Cardiac septum (tissue), 1 donor: ENCODE data around the gene TGFBR2. TPM values are rescaled to one million over a fixed set of nuclear protein-coding genes. Genes with fewer than 3 reads are reported as not detected.

Source experiments
- DNase-seq: peaks from one replicate; pipeline ENCODE4 v3.0.0-alpha.2; 2020; ENCODE audit warnings: low spot score
- intact Hi-C: fragments of 100-400 bp; cut with DNase I; formaldehyde crosslinking; loops from one replicate; pipeline ENCODE4 v1.14.0; 2022
- total RNA-seq: library from RNA; stranded (reverse); fragmentation: NEBNext Ultra II Directional; extraction: Animal tissue kit (Norgen Biotek cat#: 25700); gene quantifications from one replicate; pipeline ENCODE4 v1.2.1, GENCODE V29; 2021
- donor health status: DM: no; HTN: no; CAD: no.

TGFBR2 gene
- total RNA-seq, 1 donor from 2014 or later: 66.7 TPM

DNA sequence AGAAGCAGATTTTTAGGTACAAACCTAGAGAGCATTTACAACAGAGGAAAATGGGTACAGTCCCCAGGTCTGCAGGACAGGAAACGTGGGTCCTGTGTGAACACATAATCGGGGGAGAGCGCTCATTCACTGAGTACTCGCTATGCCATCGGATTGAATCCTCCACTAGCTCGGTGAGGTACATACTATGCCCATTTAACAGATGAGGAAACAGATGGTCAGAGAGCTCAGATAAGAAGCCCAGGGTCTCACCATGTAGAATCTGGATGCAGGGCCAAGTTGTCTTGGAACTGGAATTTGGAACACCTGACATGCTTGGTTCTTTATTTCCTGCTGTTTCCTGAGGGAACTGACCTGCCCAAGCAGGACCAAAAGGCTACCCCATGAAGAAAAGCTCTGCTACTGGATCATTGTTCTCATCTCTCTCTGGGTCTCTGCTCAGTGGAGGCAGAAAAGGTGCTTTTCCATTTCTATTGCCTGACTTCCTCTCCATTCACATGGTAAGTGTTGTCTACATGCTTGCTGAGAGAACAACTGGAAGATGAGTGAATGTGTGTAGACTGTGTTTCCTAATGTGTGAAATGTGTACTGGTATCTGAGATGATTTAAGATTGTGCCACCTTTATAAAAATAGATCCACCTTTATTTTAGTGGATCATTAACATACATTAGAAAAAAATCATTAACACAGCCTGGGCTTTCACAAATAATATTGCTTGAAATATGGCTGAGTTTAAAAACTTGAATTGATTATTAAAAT is 89.1 kb downstream of the TGFBR2 start:
- DNase-seq: no peak
- intact Hi-C loops: loop anchor here (5.0 kb wide), 1 partner anchor 653 kb away; no protein-coding TSS in a partner anchor

DNA sequence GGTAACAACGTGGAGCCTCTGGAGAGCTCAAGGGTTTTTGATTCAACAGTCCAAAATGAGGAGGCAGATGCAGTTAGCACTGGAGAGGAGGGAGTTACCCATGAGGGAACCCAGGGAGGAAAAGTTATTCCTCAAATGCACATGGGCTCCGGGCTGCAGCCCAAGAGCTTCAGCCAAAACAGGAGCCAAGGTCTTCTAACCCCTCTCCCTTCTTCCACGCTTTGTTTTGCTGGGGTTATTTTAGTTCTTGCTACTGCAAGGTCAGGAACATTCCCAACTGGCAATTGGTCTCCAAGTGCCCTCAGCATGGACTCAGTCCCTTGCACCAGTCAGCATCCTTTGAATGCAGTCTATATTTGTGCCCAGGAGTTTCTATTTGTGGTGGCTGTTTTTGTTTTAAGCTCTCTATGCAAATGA is 90.0 kb downstream of the TGFBR2 start:
- intact Hi-C loops: loop anchor here (5.0 kb wide), 1 partner anchor 654 kb away; no protein-coding TSS in a partner anchor
- DNase-seq: no peak

DNA sequence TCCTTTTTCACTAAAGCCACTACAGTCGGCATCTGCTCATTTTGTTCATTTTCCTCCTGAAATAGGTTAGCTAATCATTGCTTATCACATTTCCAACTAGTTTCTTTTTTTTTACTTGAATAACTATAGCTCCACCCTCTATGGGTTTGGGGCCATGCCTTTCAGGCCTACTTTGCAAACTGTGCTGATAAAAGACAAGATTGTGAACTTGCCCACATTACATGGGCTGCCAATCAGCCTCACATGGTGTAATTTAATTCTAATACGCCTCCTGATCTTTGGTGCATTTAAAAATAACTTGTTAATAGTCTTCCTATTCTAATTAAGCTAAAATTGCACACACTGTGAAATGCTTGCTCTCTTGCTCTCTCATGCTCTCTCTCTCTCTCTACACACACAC is 90.5 kb downstream of the TGFBR2 start:
- no peak for DNase-seq
- intact Hi-C loops: loop anchor here (5.0 kb wide), 1 partner anchor 655 kb away; no protein-coding TSS in a partner anchor

DNA sequence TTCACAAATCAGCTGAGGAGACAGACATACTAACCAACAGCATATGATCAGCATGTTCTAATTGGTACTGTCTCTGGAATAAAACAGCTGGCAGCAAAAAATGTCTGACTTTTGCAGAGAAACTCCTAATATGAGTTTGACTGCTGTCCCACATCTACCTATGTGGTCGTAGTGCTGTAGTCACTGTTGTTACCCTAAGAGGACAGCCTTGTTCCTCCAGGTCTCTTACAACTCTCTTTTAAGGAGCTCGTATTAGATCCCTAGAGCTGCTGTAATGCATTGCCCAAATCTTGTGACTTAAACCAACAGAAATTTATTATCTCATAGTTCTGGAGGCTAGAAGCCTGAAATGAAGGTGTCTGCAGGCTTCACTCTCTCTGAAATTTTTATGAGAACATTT is 92.1 kb downstream of the TGFBR2 start:
- intact Hi-C loops: loop anchor here (5.0 kb wide), 1 partner anchor 656 kb away; no protein-coding TSS in a partner anchor
- no peak for DNase-seq

DNA sequence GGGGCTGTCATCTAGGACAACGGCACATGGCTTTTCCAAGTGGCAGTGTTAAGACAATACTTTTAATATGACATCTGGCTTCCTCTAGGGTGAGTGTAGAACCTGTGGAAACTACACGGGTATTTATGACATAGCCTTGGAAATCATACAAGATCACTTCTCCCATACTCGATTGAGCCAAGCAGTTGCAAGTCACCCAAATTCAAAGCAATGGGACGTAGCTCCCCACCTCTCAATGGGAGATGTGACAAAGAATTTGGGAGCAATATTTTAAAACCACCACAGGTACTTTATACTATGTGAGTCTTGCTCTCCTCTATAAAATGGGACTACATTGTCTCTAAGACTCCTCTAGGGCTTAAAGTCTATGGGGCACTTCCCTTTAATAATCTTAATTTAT is 93.5 kb downstream of the TGFBR2 start:
- DNase-seq: no peak

DNA sequence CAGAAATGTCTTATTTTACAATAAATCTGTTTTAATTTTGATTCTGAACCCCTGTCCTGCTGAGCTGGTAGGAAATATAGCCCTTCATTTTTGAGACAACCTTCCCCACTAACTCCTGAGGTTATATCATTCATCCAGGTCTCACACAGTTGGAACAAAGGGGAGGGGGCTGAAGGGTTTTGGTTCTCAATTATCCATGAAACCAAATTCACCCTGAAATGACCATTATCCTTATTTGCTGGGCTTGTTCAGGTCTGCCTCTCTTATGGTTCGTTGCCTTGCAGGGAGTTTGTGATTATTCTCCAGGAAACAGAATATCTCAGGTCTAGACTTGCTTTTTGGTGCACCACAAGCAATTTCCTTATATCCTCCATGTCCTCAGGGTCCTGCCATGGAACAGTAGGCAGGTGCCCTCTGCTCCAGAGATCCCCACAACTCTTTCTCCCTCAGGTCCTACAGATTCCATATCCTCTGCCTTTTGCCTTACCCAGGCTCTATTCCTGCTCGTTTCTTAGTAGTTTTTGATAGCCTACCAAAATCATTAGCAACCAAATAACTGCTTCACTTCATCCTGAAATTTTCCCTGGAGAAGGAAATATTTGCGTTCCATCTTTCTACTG is 94.4 kb downstream of the TGFBR2 start:
- DNase-seq: no peak
- intact Hi-C loops: no loop called here

More for the DNA sequence above, 93.5 kb downstream of the TGFBR2 start:
- intact Hi-C loops: loop anchor here (5.0 kb wide), 1 partner anchor 658 kb away; no protein-coding TSS in a partner anchor

DNA sequence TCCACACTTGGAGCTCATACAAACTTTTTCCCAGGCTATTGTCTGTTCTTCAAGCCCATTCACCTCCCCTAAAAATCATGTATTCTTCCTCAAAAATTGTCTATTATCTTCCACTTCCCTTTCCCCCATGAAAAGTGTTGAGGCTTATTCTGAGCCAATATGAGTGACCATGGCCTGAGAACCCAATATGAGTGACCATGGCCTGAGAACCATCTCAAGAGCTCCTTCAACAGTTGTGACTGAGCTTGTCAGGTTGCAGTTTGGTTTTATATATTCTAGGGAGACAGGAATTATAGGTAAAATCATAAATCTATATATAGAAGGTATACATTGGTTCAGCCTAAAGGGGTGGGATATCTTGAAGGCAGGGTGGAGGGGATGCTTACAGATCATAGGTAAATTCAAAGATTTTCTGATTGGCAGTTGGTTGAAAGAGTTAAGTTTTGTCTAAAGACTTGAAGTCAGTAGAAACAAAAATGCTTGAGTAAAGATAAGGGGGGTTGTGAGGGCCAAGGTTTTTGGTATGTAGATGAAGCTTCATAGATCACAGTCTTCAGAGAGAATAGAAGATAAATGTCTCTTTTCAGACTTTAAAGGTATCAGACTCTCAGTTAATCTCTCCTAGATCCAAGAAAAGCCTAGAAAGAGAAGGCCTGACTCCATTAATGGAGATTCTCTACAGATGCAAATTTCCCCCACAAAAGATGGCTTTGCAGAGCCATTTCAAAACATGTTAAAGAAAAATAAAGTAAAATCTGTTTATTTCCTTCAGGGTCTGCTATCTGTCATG is 95.8 kb downstream of the TGFBR2 start:
- no peak for DNase-seq
- intact Hi-C loops: no loop called here

DNA sequence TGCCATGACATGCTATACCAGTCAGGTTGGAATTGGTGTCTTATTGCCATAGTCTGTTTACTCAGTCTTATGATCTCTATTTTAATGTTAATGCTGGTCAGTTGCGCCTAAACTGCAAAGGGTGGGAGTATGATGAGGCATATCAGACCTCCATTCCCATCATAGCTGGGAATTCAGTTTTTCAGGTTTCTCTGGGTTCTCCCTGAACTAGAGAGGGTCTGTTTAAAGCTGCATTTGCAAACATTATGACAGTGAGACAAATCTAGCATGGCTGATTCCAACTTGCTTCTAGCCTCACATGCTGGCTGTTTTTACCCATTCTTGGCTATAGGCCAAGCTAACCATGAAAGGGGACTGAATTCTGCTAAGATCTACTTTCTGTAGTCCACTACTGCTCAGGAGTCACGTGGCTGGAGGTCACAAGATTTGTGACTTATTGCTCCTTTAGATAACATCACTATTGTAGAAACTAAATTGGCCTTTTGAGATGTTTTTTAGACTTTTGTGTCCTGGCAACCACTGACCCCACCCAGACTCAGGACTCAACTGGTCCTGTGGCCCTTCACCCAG is 96.5 kb downstream of the TGFBR2 start:
- DNase-seq: no peak
- intact Hi-C loops: no loop called here

DNA sequence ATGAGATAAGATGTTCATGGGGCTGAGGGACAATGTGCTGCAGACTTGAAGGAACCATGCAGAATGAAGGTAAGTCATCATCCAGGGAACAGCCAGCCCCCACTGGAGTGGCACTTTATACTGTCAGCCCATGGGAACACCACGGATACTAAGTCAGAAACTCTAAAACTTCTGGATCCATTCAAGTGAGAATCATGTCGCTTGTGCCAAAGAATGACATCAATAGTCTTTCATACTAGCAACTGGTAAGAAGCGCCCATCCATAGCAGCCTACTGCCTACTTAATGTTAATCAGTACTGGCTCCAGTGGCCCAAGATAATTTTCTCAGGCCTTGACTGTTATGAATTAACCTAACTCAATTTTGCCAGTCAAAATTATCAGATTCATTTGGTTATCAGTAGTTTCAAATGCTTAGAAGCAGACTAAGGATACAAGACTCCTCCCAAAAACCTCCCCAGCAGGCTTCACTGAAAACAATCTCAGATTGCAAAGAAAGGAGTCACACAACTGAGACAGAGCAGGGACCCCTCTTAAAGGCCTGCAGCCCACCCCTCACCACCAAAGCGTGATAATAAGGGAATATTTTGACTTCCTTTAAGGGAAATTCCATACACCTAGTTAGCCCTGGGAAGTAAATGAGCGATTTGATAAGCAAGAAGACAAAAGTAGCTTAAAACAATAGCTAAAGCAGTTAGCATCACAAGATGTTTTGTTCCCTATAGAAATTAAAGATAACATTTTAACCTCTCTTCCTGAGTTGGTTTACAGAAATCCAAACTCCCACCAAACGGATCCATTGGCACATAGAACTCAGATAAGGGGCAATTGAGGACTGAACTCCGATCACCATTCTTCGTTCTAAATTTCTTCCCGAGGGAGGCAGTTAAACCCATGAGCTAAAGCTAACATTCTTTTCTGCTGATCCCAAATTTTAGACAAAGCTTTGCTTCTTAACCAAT is 98.8 kb downstream of the TGFBR2 start:
- DNase-seq: no peak
- intact Hi-C loops: no loop called here

DNA sequence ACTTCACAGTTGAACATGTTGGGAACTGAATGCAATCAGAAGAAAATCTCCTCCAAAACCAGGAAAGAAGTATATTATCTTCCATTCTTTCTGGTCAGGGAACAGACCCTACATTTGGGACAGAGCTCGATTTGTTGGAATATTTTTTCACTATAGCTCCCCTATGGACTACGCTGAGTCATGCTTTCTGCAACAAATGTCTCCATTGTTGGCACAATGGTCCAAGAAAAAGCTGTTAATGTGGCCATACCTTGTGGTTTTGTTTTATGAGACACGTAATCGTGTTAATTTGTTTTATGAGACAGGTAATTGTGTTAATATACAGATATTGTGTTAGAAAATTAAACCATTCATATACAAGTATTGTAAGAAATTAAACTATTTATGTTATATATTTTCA is 101.4 kb downstream of the TGFBR2 start:
- no peak for DNase-seq
- intact Hi-C loops: no loop called here

DNA sequence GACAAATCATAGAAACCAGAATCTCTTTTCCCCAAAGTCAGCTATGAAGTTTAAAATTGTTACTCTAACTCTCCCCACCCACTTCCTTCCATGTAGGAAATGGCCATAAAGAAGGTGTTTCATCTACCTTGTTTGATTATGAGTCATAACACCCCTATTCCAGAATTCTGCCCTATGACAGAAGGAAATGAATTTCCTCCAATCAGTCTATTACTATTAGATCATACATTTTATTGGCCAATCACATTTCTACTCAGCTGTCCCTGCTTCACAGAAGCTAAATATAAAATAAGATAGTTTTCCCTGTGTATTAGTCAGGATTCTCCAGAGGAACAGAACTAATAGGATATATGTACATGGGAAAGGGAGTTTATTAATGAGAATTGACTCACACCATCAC is 102.1 kb downstream of the TGFBR2 start:
- DNase-seq: no peak
- intact Hi-C loops: no loop called here

DNA sequence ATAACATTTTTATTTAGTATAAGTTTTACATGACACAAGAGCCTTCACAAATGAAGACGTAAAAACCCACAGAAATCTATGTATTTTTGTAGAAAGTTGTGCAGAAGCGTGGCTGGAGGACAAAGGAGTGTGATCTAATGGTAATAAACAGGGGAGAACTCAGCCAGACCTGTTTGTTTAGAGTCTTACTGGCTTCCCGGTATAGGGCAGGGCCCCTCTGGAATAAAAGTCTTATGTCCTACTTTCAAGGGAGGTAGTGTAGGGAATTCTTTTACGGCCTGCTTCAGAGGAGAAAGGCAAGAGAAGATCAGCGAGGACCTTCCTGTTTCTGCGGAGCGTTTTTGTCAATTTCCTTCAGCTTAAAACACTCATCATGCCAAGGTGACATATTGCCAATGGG is 103.6 kb downstream of the TGFBR2 start:
- intact Hi-C loops: no loop called here
- no peak for DNase-seq

DNA sequence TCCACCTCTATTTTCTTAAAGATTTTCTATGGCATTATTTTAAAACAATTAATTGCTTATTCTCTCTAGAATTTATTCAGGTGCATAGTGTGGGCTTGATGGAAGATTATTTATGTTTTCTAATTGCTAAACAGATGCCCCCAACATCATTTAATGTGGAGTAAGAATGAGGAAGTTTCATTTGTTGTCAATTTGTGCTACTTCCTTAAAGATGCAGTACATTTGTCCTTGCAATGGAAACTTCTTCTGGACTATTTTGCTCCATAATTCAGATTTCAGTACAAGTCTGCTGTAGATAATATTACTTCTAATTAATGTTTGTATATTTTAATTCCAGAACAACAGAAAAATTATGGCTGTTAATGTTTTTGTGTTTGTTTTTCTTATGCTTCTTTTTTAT is 104.8 kb downstream of the TGFBR2 start:
- no peak for DNase-seq
- intact Hi-C loops: no loop called here

DNA sequence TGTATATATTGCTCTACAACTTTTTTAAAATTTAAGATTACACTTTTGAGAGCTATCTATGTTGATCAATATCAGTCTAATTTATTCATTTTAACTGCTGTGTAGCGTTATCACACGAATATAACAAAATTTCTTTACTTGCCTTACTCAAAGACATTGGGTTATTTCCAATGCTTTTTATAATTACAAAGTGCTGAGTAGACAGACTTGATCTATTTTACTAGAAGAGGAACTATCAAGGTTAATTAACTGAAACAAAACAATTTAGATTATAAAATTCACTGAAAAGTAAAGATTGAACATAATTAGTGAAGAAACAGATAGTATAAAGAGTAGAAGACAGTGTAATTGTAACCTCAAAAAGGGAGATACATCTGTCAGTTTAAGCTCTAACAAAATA is 105.5 kb downstream of the TGFBR2 start:
- no peak for DNase-seq
- intact Hi-C loops: no loop called here

DNA sequence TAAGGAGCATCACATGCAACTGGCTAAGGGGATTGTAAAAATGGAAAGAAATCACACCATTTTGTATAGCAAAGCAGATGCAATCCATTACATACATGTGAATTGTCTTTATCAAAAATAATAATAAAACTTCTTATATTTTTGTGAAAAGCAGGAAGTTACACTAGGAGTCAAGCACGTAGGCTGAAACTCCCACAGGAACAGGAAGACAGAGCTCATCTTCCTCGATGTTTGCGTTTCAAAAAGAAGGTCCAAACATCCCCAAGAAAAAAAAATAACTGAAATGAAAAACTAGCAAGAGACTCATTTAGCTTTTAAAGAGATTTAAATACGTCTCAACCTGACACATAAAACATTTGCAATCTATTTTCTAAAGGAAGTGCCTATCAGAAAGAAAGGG is 106.6 kb downstream of the TGFBR2 start:
- no peak for DNase-seq
- intact Hi-C loops: no loop called here

DNA sequence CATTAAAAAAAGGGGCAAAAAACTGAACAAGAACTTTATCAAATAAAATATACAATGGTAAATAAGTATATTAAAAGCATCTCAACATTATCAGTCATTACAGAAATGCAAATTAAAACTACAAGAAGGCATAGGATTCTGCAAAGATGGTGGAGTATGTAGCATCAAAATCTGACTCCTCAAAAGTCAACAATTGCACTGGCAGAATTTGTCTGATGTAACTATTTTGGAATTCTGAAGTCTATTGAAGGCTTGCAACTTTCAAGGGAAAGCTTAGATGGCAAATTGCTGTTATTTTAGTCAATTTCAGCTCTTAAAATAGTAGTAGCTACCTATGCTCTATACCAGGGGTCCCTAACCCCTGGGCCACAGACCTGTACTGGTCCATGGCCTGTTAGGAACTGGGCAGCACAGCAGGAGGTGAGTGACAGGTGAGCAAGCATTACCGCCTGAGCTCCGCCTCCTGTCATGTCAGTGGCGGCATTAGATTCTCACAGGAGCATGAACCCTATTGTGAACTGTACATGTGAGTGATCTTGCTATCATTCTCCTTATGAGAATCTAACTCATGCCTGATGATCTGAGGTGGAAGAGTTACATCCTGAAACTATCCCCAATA is 107.6 kb downstream of the TGFBR2 start:
- intact Hi-C loops: no loop called here
- no peak for DNase-seq

DNA sequence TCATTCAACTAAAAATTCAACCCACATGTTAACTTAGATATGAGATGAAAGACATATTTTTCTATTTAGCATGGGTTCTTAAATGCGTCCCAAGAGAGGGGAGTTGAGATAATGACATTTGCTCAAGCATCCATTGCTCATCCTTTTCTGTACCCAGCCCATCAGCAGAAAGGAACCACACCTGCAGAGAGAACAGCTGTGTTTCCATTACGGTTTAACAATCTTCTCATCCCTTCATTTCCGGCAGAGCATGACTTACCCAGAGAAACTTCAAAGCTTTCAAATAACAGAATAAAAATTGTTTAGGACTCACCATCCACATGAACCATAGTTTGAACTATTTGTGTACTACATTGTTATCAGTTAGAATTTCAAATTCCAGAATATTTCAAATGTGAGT is 113.1 kb downstream of the TGFBR2 start:
- DNase-seq: no peak
- intact Hi-C loops: no loop called here

DNA sequence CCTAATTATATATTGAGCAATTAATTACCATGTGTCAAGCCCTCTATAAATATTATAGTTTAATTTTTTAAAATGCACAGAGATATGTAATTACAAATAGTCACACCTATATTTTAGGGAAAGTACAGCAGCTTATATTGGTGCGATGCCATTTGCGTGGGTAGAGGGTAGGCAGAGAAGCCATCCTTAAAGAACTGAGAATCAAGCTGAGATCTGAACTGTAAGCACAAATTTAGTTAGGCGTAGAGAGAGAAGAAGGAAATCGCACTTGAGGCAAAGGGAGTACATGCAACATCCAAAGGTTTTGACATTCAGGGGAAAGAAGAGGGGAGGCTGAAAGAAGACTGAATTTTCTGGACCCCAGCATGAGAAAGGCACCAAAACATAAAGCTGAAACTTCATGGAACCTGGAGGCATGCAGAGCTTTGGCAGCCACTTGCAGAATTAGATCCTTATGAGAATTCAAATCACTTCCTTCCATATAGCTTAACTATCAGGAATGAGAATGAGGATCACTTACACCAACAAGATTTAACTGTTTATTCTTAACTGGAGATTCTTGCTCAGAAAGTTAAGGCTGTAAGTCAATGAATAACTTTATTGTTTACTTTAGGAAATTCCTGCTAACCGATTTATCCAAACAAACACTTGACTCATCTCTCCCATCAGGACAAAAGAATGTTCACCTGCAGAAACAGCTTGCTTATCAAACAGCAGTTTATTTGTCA is 114.3 kb downstream of the TGFBR2 start:
- no peak for DNase-seq
- intact Hi-C loops: no loop called here
